Tibial nerve (tissue), 4 donors: Measurements from ENCODE around the gene LIPC. TPM values are rescaled to one million over a fixed set of nuclear protein-coding genes. Genes with fewer than 3 reads are reported as not detected.

Experiments used
- DNase-seq, 2 donors: peaks; one replicate each; pipeline ENCODE4 v3.0.0-alpha.2; 2019; ENCODE audit warnings: low spot score in 2 of 2
- H3K27ac ChIP-seq, 4 donors: fragments of 200-600 bp; sonication (generic) in 3 of 4; one replicate each; pipeline ENCODE4 v1.5.1; 2017 to 2019; ENCODE audit warnings: mild to moderate bottlenecking in 1 of 4
- H3K27me3 ChIP-seq, 2 donors: fragments of 200-600 bp; sonication (generic) in 1 of 2; one replicate each; pipeline versions ENCODE4 v1.5.1 to v1.6.0; 2017 to 2019
- H3K36me3 ChIP-seq, 3 donors: fragments of 200-600 bp; sonication (generic); one replicate each; pipeline ENCODE4 v1.5.1; 2018 to 2019
- H3K4me1 ChIP-seq, 4 donors: fragments of 200-600 bp; sonication (generic) in 3 of 4; one replicate each; pipeline ENCODE4 v1.5.1; 2017 to 2019
- H3K4me3 ChIP-seq, 4 donors: fragments of 200-600 bp; sonication (generic) in 3 of 4; one replicate each; pipeline ENCODE4 v1.5.1; 2017 to 2019; ENCODE audit warnings: mild to moderate bottlenecking in 1 of 4, moderate library complexity in 1 of 4
- H3K9me3 ChIP-seq, 4 donors: fragments of 200-600 bp; sonication (generic) in 3 of 4; one replicate each; pipeline ENCODE4 v1.5.1; 2017 to 2019
- EP300 ChIP-seq, 2 donors: sonication (generic); formaldehyde crosslinking; IDR thresholded peaks; one replicate each; pipeline ENCODE4 v1.6.1; 2017; ENCODE audit warnings: antibody characterized with exemption in 2 of 2, mild to moderate bottlenecking in 1 of 2
- POLR2A ChIP-seq, 2 donors: fragments of 450-650 bp; IDR thresholded peaks; one replicate each; pipeline ENCODE4 v1.6.1; 2017; ENCODE audit warnings: antibody characterized with exemption in 2 of 2, mild to moderate bottlenecking in 2 of 2, moderate library complexity in 2 of 2
- WGBS, 2 donors: methylation state at CpG; one replicate each; pipeline ENCODE4 v1.1.5; 2018; 5-methylcytosine and 5-hydroxymethylcytosine counted together
- total RNA-seq, 4 donors: library from RNA; depleted of rRNA; stranded (reverse); fragments of >200 nt; gene quantifications; one replicate each; pipeline ENCODE4 v1.1.0, GENCODE V29; 2016
- TF ChIP-seq, protein P1 (sequence below), 5 experiments: fragments of 200-600 bp in 3 of 5; fragments of 450-650 bp in 2 of 5; sonication (generic) in 3 of 5; IDR thresholded peaks; one replicate each; pipeline ENCODE4 v1.5.1; 2016 to 2019; ENCODE audit warnings: antibody characterized with exemption in 5 of 5, mild to moderate bottlenecking in 3 of 5, moderate library complexity in 2 of 5

LIPC gene
- total RNA-seq, 4 donors from 2014 or later, result 11.2 to 18.4 (median 14.7) TPM

DNA sequence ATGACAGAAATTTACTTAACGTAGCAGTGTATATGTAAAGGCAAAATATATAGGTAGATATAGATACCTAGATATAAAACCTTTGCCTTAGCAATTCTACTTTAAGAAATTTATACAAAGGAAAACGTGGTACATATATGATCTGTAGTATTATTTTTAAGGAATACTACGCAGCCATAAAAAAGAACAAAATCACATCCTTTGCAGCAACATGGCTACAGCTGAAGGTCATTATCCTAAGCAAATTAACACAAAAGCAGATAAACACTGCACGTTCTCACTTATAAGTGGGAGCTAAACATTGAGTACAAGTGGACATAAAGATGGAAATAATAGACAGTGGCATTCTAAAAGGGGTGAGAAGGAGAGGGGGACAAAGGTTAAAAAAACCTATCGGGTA lies 14.8 kb upstream of the LIPC start:
- H3K27me3 ChIP-seq, result no peaks in the 10 kb centered on the region

GRCh38 chr15:58418135-58418534 lies 13.7 kb upstream of the LIPC start:
- Histone ChIP-seq H3K4me1 (no peaks in the 10 kb centered on the region), H3K36me3 (no peaks in the 10 kb centered on the region), H3K4me3 (no peak overlapping the region), H3K9me3 (no peaks in the 10 kb centered on the region), H3K27me3 (no peaks in the 10 kb centered on the region), H3K27ac (no peak overlapping the region)
- TF ChIP-seq, protein P1, sequence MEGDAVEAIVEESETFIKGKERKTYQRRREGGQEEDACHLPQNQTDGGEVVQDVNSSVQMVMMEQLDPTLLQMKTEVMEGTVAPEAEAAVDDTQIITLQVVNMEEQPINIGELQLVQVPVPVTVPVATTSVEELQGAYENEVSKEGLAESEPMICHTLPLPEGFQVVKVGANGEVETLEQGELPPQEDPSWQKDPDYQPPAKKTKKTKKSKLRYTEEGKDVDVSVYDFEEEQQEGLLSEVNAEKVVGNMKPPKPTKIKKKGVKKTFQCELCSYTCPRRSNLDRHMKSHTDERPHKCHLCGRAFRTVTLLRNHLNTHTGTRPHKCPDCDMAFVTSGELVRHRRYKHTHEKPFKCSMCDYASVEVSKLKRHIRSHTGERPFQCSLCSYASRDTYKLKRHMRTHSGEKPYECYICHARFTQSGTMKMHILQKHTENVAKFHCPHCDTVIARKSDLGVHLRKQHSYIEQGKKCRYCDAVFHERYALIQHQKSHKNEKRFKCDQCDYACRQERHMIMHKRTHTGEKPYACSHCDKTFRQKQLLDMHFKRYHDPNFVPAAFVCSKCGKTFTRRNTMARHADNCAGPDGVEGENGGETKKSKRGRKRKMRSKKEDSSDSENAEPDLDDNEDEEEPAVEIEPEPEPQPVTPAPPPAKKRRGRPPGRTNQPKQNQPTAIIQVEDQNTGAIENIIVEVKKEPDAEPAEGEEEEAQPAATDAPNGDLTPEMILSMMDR (IDR thresholded peaks at IDR 0.05), result no peak
- TF ChIP-seq EP300 (IDR thresholded peaks at IDR 0.05), result no peak
- no peak for TF ChIP-seq POLR2A (IDR thresholded peaks at IDR 0.05)
- 76 to 94% methylated on average over 1 of the region's 1 CpG for WGBS, 2 donors
- no peak for DNase-seq

More for the DNA sequence above, 14.8 kb upstream of the LIPC start:
- Histone ChIP-seq H3K9me3 (no peaks in the 10 kb centered on the region), H3K36me3 (no peaks in the 10 kb centered on the region), H3K27ac (no peak overlapping the region), H3K4me1 (no peaks in the 10 kb centered on the region), H3K4me3 (no peak overlapping the region)
- WGBS, 2 donors, result 71 to 94% methylated on average over 5 of the region's 5 CpGs
- TF ChIP-seq POLR2A (IDR thresholded peaks at IDR 0.05), result no peak
- no peak for TF ChIP-seq EP300 (IDR thresholded peaks at IDR 0.05)
- TF ChIP-seq, protein P1 (IDR thresholded peaks at IDR 0.05), result no peak
- no peak for DNase-seq

DNA sequence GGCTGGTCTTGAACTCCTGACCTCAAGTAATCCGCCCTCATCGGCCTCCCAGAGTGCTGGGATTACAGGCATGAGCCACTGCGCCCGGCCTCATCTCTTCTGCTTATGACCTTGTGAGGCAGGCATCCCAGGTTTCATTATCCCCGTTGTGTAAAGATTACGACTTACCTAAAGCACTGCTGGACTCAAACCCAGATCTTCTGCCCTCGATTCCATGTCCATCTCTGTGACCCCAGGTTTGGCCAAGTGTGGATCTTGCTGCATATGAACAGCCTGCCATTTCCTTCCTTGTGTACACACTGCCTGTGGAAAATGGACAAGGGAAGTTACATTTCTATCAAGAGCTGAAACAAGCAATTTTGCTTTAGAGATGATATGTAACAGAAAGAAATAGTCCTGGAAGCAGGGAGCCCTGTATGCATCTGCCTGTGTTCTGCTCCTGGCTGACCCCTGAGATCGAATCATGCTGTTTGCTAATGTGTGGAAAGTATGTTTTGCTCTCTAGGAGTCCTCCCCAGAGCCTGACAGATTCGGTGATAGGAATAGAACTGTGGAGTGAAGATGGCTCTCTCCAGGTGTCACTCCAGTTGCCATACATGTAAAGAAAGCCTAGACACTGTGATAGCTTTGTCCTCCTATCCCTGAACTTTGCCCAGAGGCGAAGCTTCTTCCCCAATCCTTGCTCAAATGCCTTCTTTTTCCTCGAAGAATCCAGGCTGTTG lies 11.8 kb upstream of the LIPC start:
- WGBS, 2 donors, result 86 to 90% methylated on average over 11 of the region's 11 CpGs
- no peak overlapping the region for H3K4me3 ChIP-seq
- no peaks in the 10 kb centered on the region for H3K36me3 ChIP-seq
- no peak for DNase-seq
- no peak overlapping the region for H3K27ac ChIP-seq
- TF ChIP-seq, protein P1 (IDR thresholded peaks at IDR 0.05), result no peak
- TF ChIP-seq EP300 (IDR thresholded peaks at IDR 0.05) (no peak), POLR2A (IDR thresholded peaks at IDR 0.05) (no peak)
- no peaks in the 10 kb centered on the region for H3K9me3 ChIP-seq
- no peaks in the 10 kb centered on the region for H3K27me3 ChIP-seq
- H3K4me1 ChIP-seq, result no peaks in the 10 kb centered on the region

- no peak for DNase-seq
- H3K27me3 ChIP-seq, result no peaks in the 10 kb centered on the region
- no peak overlapping the region for H3K4me3 ChIP-seq
- H3K4me1 ChIP-seq, result no peaks in the 10 kb centered on the region
- no peak overlapping the region for H3K27ac ChIP-seq
- H3K36me3 ChIP-seq, result no peaks in the 10 kb centered on the region
- TF ChIP-seq POLR2A (IDR thresholded peaks at IDR 0.05) (no peak), EP300 (IDR thresholded peaks at IDR 0.05) (no peak)
- TF ChIP-seq, protein P1 (IDR thresholded peaks at IDR 0.05), result no peak
- 51 to 52% methylated on average over 5 of the region's 5 CpGs for WGBS, 2 donors
- H3K9me3 ChIP-seq, result no peaks in the 10 kb centered on the region
Measured at GRCh38 chr15:58420579-58421043, 11.2 kb upstream of the LIPC start.

DNA sequence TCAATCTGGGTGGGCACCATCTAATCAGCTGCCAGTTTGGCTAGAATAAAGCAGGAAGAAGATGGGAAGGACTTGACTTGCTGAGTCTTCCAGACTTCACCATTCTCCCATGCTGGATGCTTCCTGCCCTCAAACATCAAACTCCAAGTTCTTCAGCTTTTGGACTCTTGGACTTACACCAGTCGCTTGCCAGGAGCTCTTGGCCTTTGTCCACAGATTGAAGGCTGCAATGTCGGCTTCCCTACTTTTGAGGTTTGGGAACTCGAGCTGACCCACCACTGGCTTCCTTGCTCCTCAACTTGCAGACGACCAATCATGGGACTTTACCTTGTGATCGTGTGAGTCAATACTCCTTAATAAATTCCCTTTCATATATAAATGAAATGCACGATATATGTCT lies 8.6 kb upstream of the LIPC start:
- DNase-seq, result no peak
- TF ChIP-seq, protein P1 (IDR thresholded peaks at IDR 0.05), result no peak
- TF ChIP-seq POLR2A (IDR thresholded peaks at IDR 0.05), result no peak
- no peak for TF ChIP-seq EP300 (IDR thresholded peaks at IDR 0.05)
- H3K36me3 ChIP-seq, result no peaks in the 10 kb centered on the region
- 72 to 80% methylated on average over 6 of the region's 6 CpGs for whole genome bisulfite sequencing, 2 donors
- no peaks in the 10 kb centered on the region for H3K27me3 ChIP-seq
- no peak overlapping the region for H3K4me3 ChIP-seq
- H3K4me1 ChIP-seq, result no peaks in the 10 kb centered on the region
- H3K9me3 ChIP-seq, result no peaks in the 10 kb centered on the region
- no peak overlapping the region for H3K27ac ChIP-seq
